Pulmonary artery endothelial cell (primary cell): ENCODE results near the gene ADGRL3. TPM values are rescaled to one million over a fixed set of nuclear protein-coding genes. Genes with fewer than 3 reads are reported as not detected.

Source experiments
- DNase-seq: peaks from one replicate; pipeline ENCODE4 v3.0.0-alpha.2; 2011; ENCODE audit warnings: low read depth, low spot score
- total RNA-seq: library from RNA; depleted of rRNA; stranded (reverse); fragments of >200 nt; gene quantifications from 2 replicates; pipeline ENCODE4 v1.2.3, GENCODE V29; 2014

The ADGRL3 gene
- total RNA-seq, 1 donor from 2014 or later = not detected

GRCh38 chr4:61886131-61886530 is 686.0 kb downstream of the ADGRL3 start:
- DNase-seq = no peak

- DNase-seq = no peak
Measured at GRCh38 chr4:61889117-61889516, 689.0 kb downstream of the ADGRL3 start.

- DNase-seq = no peak
Measured at GRCh38 chr4:61890321-61890720, 690.2 kb downstream of the ADGRL3 start.

DNA sequence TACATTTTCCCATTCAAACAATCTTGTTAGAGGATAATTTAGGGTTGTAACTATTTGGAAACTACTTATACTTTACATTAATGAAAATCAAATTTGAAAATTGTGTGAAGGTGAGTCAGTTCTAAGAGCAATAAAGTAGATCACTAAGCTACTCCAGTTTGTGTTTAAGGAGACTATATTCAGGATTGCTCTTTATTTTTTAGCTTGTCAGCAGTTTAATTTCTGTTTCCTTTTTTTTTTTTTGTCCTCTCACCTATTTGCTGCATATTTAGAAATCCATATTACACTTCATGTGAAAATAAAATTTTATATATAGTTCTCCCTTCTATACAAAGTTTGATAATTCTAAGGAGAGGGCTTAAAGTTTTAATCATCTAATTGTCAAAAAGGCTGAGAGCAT is 691.8 kb downstream of the ADGRL3 start:
- no peak for DNase-seq

- no peak for DNase-seq
Measured at GRCh38 chr4:61896634-61897033, 696.5 kb downstream of the ADGRL3 start.

- DNase-seq = no peak
Measured at GRCh38 chr4:61909031-61909430, 708.9 kb downstream of the ADGRL3 start.

DNA sequence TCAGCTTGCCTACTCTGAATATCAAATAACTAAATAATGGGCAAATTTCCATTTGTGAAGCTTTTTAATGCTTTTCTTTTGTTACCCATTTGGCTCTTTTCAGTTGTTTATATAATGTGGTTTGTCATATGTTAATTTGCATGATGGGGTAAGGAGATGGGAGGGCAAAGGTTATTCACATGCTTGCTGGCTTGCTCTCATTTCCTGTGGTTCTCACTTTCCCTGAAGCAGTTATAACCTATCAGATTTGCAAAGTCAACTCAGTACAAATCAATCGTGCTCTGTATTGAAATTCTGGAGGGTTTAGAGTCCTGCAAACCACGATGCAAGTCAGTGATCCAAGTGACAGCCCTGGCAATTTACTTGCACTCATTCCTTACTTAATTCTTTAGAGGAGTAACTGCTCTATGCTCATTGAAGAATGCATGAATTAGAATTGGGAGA is 711.2 kb downstream of the ADGRL3 start:
- DNase-seq = no peak

DNA sequence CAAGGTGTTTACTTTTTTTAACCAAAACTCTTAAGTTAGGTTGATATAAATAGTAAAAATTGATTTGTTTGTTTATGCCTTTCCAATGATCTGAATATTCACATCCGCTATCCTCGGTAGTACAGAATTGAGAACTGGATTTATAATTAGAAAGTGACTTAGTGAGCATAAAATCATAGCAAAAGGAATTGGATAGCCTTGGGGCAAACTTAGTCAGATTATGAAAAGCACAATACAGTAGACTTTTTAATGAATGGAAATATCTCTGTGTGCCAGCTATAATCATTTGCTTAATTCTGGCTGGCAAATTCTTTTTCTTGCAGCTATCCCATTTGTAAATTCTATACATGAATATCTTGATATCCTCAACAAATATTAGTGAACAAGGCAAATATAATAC is 713.5 kb downstream of the ADGRL3 start:
- DNase-seq = no peak

DNA sequence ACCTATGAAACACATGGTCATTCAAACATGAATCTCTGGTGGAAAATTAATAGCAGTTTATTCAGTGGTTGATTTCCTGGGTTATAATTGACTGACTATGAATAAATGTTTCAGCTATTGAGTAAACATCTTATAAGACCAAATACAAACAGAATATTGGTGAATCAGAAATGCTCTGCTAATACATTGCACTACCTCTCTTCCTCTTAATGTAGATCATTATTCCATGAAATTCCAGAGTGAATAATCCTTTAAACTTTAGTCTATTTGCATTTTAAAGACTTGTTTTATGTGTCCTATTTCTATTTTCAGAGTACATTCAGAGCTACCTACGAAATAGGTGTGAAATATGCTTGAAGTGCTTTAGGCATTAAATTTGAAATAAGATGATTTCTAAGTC is 715.4 kb downstream of the ADGRL3 start:
- DNase-seq = no peak

DNA sequence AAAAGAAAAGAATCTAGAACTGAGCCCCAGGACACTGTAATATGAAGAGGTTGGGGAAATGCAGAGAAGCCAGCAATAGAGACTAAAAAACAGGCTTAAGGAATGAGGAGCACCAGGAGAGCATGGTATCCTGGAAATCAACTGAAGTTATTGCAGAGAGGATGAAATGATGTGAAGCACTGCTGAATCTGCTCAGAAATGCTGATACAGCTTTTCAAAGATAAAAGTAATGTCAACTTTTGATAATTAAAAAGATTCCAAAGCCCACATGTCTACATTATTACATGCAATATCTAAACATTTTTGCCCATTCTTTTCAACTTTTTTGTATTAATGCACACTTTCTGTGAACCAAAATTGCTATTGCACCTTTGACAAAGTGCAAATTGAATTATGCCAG is 718.4 kb downstream of the ADGRL3 start:
- DNase-seq = no peak

DNA sequence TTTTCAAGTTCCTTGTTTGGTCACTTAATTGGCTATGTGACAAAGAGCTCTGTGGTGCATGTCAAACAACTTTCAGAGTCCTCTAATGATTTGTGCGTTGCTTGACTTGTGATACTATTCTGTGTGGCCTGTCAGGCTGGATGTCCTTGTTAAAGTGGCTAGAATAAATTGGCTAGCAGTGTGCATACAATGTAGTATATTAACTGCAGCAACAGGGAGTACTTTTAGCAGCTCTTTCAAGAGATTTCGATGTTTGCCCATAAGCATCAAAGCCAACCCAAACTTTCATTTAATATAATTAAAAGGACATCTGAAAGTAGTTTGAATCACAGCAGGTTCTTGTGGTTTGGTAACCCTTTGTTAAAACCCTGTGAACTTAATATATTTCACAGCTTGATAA is 718.9 kb downstream of the ADGRL3 start:
- no peak for DNase-seq

- DNase-seq = no peak
Measured at GRCh38 chr4:61919561-61919960, 719.4 kb downstream of the ADGRL3 start.

GRCh38 chr4:61921920-61922319 is 721.8 kb downstream of the ADGRL3 start:
- DNase-seq = no peak

- DNase-seq = no peak
Measured at GRCh38 chr4:61922766-61923165, 722.6 kb downstream of the ADGRL3 start.

GRCh38 chr4:61923179-61923578 is 723.1 kb downstream of the ADGRL3 start:
- DNase-seq = no peak

GRCh38 chr4:61924131-61924530 is 724.0 kb downstream of the ADGRL3 start:
- DNase-seq = no peak

- no peak for DNase-seq
Measured at GRCh38 chr4:61933527-61933926, 733.4 kb downstream of the ADGRL3 start.

- no peak for DNase-seq
Measured at GRCh38 chr4:61934198-61934597, 734.1 kb downstream of the ADGRL3 start.

- no peak for DNase-seq
Measured at GRCh38 chr4:61938250-61938846, 738.2 kb downstream of the ADGRL3 start.

DNA sequence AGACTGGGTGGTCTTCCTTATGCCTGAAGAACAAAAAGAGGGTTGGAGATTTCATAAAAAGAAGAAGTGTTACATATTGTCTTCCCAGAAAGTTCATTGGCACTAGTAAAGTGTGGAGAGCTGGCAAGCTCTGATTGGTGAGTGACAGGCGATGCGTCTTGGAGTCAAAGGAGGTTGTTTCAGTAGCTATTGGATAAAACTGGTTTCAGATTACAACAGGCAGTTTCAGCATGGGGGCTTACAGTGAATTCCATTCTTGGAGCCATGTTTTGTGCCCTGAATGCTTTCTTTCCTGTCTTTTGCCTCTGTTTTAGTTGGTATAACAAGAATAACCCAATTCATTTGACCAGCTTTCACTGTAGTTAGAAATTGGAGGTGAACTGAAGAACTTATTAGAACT is 750.5 kb downstream of the ADGRL3 start:
- DNase-seq = no peak

DNA sequence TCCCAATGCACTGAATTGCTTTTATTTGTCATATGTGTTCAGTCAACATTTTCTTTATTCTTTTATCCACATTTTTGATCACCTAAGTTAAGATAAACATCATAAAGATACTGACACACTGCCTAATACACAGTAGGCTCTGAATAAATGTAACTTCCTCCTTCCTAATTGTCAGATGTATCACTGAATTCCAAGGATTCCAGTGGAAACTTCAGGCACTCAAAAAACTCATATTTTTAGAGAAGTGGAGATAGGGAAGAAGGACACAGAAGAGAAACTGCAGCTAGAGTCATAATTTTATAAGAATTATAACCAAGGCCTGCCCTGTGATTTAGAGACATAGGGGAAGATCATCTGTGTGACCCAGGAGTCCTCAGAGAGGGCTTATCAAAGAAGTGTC is 753.3 kb downstream of the ADGRL3 start:
- no peak for DNase-seq

GRCh38 chr4:61958591-61958990 is 758.5 kb downstream of the ADGRL3 start:
- no peak for DNase-seq

GRCh38 chr4:61959087-61959486 is 759.0 kb downstream of the ADGRL3 start:
- DNase-seq = no peak
